ENCODE results near the gene INSL3.

GRCh38 chr19:17807731-17808316 is 13.5 kb downstream of the INSL3 start:
- TF ChIP-seq CTCF (IDR thresholded peaks at IDR 0.05; ENCODE audit: low read depth, low read length, missing input control) (no peak), TAF1 (conservative IDR thresholded peaks at IDR 0.05) (no peak), SP1 (IDR thresholded peaks at IDR 0.05) (no peak), GABPA (IDR thresholded peaks at IDR 0.05 in 1 of 2, conservative IDR thresholded peaks at IDR 0.05 in 1 of 2) (no peak), ZBTB33 (IDR thresholded peaks at IDR 0.05) (no peak), REST (IDR thresholded peaks at IDR 0.05) (no peak), ATF3 (IDR thresholded peaks at IDR 0.05) (no peak), HNF4A (conservative IDR thresholded peaks at IDR 0.05) (no peak), HNF4G (IDR thresholded peaks at IDR 0.05) (no peak), FOXA1 (IDR thresholded peaks at IDR 0.05) (no peak), RAD21 (IDR thresholded peaks at IDR 0.05) (no peak), MAX (IDR thresholded peaks at IDR 0.05) (no peak), EGR1 (IDR thresholded peaks at IDR 0.05; ENCODE audit: low read depth in 2 of 2) (no peak), JUND (IDR thresholded peaks at IDR 0.05) (no peak)

Measured in liver (tissue), 3 donors.